Esophagus muscularis mucosa (tissue), 3 donors: ENCODE data around the gene ISG15.

ENCODE experiments used
- POLR2AphosphoS5 ChIP-seq, 2 donors: sonication (generic); formaldehyde crosslinking; IDR thresholded peaks; one replicate each; pipeline ENCODE4 v1.6.1; 2017; ENCODE audit warnings: antibody characterized with exemption in 2 of 2
- TF ChIP-seq, protein P1 (sequence below), 3 experiments: fragments of 200-600 bp in 2 of 3; fragments of 450-650 bp in 1 of 3; sonication (generic) in 2 of 3; IDR thresholded peaks; one replicate each; pipeline ENCODE4 v1.5.1; 2017 to 2019; ENCODE audit warnings: antibody characterized with exemption in 3 of 3, mild to moderate bottlenecking in 2 of 3, moderate library complexity in 1 of 3

DNA sequence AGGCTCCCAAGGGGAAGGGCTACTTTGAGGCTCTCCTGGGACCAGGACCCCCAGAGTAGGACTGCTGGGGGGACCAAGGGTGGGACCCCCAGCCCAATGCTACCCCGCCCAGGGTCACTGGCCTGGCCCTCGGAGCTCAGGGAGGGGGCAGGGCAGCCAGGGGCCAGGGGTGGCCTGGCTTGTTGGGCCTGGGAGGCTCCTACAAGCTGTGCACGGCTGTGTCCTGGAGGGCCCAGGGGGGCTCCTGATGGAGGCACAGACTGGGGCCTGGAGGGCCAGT is 15.6 kb upstream of the ISG15 start:
- TF ChIP-seq, protein P1, sequence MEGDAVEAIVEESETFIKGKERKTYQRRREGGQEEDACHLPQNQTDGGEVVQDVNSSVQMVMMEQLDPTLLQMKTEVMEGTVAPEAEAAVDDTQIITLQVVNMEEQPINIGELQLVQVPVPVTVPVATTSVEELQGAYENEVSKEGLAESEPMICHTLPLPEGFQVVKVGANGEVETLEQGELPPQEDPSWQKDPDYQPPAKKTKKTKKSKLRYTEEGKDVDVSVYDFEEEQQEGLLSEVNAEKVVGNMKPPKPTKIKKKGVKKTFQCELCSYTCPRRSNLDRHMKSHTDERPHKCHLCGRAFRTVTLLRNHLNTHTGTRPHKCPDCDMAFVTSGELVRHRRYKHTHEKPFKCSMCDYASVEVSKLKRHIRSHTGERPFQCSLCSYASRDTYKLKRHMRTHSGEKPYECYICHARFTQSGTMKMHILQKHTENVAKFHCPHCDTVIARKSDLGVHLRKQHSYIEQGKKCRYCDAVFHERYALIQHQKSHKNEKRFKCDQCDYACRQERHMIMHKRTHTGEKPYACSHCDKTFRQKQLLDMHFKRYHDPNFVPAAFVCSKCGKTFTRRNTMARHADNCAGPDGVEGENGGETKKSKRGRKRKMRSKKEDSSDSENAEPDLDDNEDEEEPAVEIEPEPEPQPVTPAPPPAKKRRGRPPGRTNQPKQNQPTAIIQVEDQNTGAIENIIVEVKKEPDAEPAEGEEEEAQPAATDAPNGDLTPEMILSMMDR (IDR thresholded peaks at IDR 0.05): no peak
- no peak for TF ChIP-seq POLR2AphosphoS5 (IDR thresholded peaks at IDR 0.05)
